Gastroesophageal sphincter (tissue), 4 donors: ENCODE results near the gene NDE1. TPM values are rescaled to one million over a fixed set of nuclear protein-coding genes. Genes with fewer than 3 reads are reported as not detected.
A peak's percentile ranks its signal among the peaks of the same experiment; 100 is the strongest.

Source experiments
- ATAC-seq: fragments of 150-250 bp; one replicate; pipeline ENCODE4 v1.9.1; 2016; ENCODE audit warnings: mild to moderate bottlenecking, moderate library complexity
- H3K27ac ChIP-seq, 4 donors: fragments of 200-600 bp; sonication (generic) in 3 of 4; 1 replicate in 3 of 4; 2 replicates in 1 of 4; pipeline ENCODE4 v1.5.1; 2016 to 2019
- H3K27me3 ChIP-seq: fragments of 200-600 bp; sonication (generic); one replicate; pipeline ENCODE4 v1.5.1; 2019
- H3K36me3 ChIP-seq, 2 donors: fragments of 200-600 bp; sonication (generic); one replicate each; pipeline ENCODE4 v1.5.1; 2019; ENCODE audit warnings: control low read depth in 1 of 2
- H3K4me1 ChIP-seq, 3 donors: fragments of 200-600 bp; sonication (generic); 1 replicate in 2 of 3; 2 replicates in 1 of 3; pipeline ENCODE4 v1.5.1; 2016 to 2019; ENCODE audit warnings: control low read depth in 2 of 3
- H3K4me3 ChIP-seq, 2 donors: fragments of 200-600 bp; sonication (generic); one replicate each; pipeline ENCODE4 v1.5.1; 2019; ENCODE audit warnings: mild to moderate bottlenecking in 1 of 2, moderate library complexity in 1 of 2
- H3K9me3 ChIP-seq, 3 donors: fragments of 200-600 bp; sonication (generic); one replicate each; pipeline ENCODE4 v1.5.1; 2017 to 2019; ENCODE audit warnings: control low read depth in 2 of 3
- EP300 ChIP-seq: sonication (generic); formaldehyde crosslinking; IDR thresholded peaks from one replicate; pipeline ENCODE4 v1.6.1; 2017; ENCODE audit warnings: antibody characterized with exemption, mild to moderate bottlenecking
- POLR2A ChIP-seq, 2 donors: fragments of 450-650 bp; IDR thresholded peaks; one replicate each; pipeline ENCODE4 v1.6.1; 2017; ENCODE audit warnings: antibody characterized with exemption in 2 of 2, mild to moderate bottlenecking in 2 of 2, moderate library complexity in 1 of 2
- POLR2AphosphoS5 ChIP-seq: sonication (generic); formaldehyde crosslinking; IDR thresholded peaks from one replicate; pipeline ENCODE4 v1.6.1; 2017; ENCODE audit warnings: antibody characterized with exemption
- WGBS, 2 donors: methylation state at CpG; one replicate each; pipeline ENCODE4 v1.1.5; 2018; ENCODE audit warnings: low coverage in 1 of 2; 5-methylcytosine and 5-hydroxymethylcytosine counted together
- total RNA-seq, 4 donors: library from RNA; depleted of rRNA; stranded (reverse); fragments of >200 nt; gene quantifications; one replicate each; pipeline ENCODE4 v1.1.0, GENCODE V29; 2016
- TF ChIP-seq, protein P1 (sequence below), 4 experiments: fragments of 200-600 bp in 2 of 4; fragments of 450-650 bp in 2 of 4; sonication (generic) in 1 of 4; IDR thresholded peaks; one replicate each; pipeline ENCODE4 v1.5.1; 2017 to 2019; ENCODE audit warnings: antibody characterized with exemption in 4 of 4, mild to moderate bottlenecking in 2 of 4, moderate library complexity in 2 of 4

The NDE1 gene
- total RNA-seq, 4 donors from 2014 or later, result 34.9 to 123 (median 62.3) TPM

DNA sequence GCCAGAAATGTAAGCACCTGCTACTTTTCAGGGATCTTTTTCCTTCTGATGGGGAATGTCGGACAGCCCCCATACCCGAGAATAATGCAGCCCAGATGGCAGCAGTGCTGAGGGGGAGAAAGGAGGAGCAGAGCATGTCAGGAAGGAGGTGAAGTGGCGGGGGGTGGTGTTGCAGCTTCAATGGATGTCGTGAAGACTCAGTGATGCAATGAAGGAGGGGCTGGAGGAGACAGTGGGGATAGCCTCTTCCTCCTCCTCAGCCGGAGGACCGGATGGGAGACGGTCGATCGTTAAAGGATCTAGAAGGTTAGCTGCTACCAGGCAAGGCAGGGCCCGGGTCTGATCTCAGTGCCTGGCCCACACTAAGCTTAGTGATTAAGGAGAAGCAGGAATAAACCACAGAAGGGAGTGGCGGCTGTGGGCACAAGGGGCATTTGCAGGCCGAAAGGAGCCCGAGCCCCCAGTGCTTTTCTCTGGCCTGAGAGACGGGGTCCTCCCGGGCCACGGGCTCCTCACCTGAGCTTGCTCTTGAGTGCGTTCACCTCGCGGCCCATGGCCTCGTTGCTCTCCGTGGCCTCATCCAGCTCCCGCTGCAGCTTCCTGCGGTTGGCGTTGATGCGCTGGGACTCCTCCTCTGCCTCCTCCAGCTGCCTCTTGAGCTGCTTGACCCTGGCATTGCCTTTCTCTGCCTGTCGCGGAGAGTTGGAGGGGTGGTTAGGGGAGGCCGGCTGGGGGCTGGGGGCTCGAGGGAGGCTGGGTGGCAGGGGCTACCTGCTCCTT lies 64.5 kb downstream of the NDE1 start:
- WGBS, 2 donors, result 43 to 68% methylated on average over 6 to 22 of the region's 29 CpGs
- TF ChIP-seq, protein P1, sequence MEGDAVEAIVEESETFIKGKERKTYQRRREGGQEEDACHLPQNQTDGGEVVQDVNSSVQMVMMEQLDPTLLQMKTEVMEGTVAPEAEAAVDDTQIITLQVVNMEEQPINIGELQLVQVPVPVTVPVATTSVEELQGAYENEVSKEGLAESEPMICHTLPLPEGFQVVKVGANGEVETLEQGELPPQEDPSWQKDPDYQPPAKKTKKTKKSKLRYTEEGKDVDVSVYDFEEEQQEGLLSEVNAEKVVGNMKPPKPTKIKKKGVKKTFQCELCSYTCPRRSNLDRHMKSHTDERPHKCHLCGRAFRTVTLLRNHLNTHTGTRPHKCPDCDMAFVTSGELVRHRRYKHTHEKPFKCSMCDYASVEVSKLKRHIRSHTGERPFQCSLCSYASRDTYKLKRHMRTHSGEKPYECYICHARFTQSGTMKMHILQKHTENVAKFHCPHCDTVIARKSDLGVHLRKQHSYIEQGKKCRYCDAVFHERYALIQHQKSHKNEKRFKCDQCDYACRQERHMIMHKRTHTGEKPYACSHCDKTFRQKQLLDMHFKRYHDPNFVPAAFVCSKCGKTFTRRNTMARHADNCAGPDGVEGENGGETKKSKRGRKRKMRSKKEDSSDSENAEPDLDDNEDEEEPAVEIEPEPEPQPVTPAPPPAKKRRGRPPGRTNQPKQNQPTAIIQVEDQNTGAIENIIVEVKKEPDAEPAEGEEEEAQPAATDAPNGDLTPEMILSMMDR (IDR thresholded peaks at IDR 0.05), result no peak
- no peak for TF ChIP-seq POLR2AphosphoS5
- no peak for TF ChIP-seq POLR2A (IDR thresholded peaks at IDR 0.05)
- no peak for TF ChIP-seq EP300
- Histone ChIP-seq H3K9me3 (no peaks in the 10 kb centered on the region), H3K27ac (peak overlapping the region in 3 of 4 donors; percentile 20 to 52 (median 39)), H3K27me3 (no peaks in the 10 kb centered on the region), H3K4me3 (no peak overlapping the region), H3K36me3 (peaks cover 0 to 100% of the 10 kb centered on the region in 2 donors), H3K4me1 (peaks cover 0 to 87% (median 0%) of the 10 kb centered on the region in 3 donors)
- no peak for ATAC-seq

DNA sequence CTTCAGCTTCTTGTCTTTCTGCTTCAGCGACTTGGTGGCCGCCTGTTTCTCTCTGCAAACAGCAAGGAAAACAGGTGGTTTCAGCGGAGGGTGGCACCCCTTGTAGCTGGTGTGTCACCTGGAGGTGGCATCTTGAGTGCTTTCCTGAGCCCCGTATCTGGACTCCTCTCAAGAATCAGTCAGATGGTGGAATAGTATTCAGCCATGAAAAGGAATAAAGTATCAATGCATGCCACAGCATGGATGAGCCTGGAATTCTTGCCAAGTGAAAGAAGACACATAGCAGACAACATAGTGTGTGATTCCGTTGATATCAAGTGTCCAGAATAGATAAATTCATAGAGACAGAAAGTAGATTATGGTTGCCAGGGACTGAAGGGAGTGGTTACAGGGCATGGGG lies 65.2 kb downstream of the NDE1 start:
- TF ChIP-seq, protein P1 (IDR thresholded peaks at IDR 0.05), result no peak
- no peak for TF ChIP-seq EP300
- TF ChIP-seq POLR2AphosphoS5, result no peak
- no peak for TF ChIP-seq POLR2A (IDR thresholded peaks at IDR 0.05)
- Histone ChIP-seq H3K27ac (peak overlapping the region in 3 of 4 donors; percentile 20 to 52 (median 39)), H3K4me3 (no peak overlapping the region), H3K36me3 (peaks cover 0 to 100% of the 10 kb centered on the region in 2 donors), H3K4me1 (peaks cover 0 to 87% (median 0%) of the 10 kb centered on the region in 3 donors), H3K27me3 (no peaks in the 10 kb centered on the region), H3K9me3 (no peaks in the 10 kb centered on the region)
- 71 to 77% methylated on average over 4 to 5 of the region's 5 CpGs for WGBS, 2 donors
- ATAC-seq, result no peak

DNA sequence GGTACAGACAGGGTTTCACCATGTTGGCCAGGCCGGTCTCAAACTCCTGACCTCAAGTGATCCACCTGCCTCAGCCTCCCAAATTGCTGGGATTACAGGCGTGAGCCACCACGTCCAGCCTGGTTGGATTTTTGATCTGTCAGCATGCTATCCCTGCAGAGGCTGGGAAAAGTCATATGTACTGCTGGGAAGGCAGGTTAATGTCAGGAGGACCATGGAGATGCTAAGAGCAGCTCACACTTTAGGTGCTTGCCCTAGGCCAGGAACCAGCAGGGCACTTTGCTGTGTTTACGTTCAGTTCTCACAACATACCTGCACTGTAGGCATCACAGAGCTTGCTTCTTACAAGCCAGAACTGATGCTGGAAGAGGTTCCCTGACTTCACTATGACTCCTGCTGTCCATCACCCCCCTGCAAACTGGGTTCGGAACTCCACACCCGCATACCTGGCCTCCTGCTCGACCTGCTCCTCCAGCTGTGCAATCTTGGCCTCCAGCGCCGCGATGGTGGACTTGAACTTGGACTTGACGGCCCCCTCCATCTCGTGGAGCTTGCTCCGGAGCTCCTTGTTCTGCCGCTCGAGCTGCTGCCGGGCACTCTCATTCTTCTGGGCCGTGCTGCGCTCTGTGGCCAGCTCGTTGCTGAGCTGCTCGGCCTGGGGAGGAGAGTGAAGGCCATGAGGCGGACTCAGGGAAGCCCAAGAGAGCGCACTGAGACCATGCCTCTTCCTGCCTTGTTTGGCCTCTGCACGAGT lies 66.8 kb downstream of the NDE1 start:
- peaks cover 0 to 74% (median 0%) of the 10 kb centered on the region in 3 donors for H3K4me1 ChIP-seq
- no peaks in the 10 kb centered on the region for H3K27me3 ChIP-seq
- peak overlapping the region in 3 of 4 donors; percentile 46 to 52 (median 50) for H3K27ac ChIP-seq
- H3K36me3 ChIP-seq, result peaks cover 0 to 100% of the 10 kb centered on the region in 2 donors
- no peaks in the 10 kb centered on the region for H3K9me3 ChIP-seq
- 81 to 92% methylated on average over 2 to 14 of the region's 23 CpGs for WGBS, 2 donors
- ATAC-seq, result no peak
- no peak for TF ChIP-seq POLR2A (IDR thresholded peaks at IDR 0.05)
- TF ChIP-seq, protein P1 (IDR thresholded peaks at IDR 0.05), result no peak
- no peak for TF ChIP-seq EP300
- TF ChIP-seq POLR2AphosphoS5, result no peak
- no peak overlapping the region for H3K4me3 ChIP-seq

DNA sequence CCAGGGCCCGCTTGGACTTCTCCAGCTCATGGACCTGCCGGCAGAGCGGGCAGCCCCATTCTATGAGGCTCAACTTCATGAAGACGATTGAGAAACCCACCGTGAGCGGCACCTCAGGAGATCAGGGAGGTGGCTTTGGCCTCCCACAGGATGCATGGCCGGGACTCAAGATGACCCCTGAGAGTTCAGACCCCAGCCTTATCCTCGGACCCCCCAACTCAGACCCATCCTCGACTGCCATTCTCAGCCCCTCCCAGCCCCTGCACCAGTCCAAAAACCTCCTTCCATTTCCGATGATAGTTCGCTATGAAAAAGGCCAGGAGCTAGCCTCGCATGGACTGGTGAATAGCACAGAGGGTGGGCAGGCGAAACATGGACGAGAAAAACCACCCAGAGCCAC lies 71.0 kb downstream of the NDE1 start:
- no peaks in the 10 kb centered on the region for H3K27me3 ChIP-seq
- H3K36me3 ChIP-seq, result peaks cover 0 to 100% of the 10 kb centered on the region in 2 donors
- TF ChIP-seq EP300, result no peak
- TF ChIP-seq, protein P1 (IDR thresholded peaks at IDR 0.05), result no peak
- no peak for TF ChIP-seq POLR2A (IDR thresholded peaks at IDR 0.05)
- peak; percentile 19 for TF ChIP-seq POLR2AphosphoS5
- peaks cover 0 to 71% (median 0%) of the 10 kb centered on the region in 3 donors for H3K4me1 ChIP-seq
- no peaks in the 10 kb centered on the region for H3K9me3 ChIP-seq
- H3K27ac ChIP-seq, result peak overlapping the region in 3 of 4 donors; percentile 27 to 52 (median 50)
- ATAC-seq, result no peak
- 60 to 92% methylated on average over 2 to 8 of the region's 14 CpGs for WGBS, 2 donors
- no peak overlapping the region for H3K4me3 ChIP-seq
